GM21528 (cell line): ENCODE data around the gene NAT14.

Experiments
- ATAC-seq: cut with Tn5 transposase; IDR thresholded peaks from one replicate; pipeline ENCODE4 v1.9.1; 2021; ENCODE audit warnings: mild to moderate bottlenecking, moderate library complexity; ENCODE audit not compliant: unreplicated experiment, low FRiP score

NAT14 gene

DNA sequence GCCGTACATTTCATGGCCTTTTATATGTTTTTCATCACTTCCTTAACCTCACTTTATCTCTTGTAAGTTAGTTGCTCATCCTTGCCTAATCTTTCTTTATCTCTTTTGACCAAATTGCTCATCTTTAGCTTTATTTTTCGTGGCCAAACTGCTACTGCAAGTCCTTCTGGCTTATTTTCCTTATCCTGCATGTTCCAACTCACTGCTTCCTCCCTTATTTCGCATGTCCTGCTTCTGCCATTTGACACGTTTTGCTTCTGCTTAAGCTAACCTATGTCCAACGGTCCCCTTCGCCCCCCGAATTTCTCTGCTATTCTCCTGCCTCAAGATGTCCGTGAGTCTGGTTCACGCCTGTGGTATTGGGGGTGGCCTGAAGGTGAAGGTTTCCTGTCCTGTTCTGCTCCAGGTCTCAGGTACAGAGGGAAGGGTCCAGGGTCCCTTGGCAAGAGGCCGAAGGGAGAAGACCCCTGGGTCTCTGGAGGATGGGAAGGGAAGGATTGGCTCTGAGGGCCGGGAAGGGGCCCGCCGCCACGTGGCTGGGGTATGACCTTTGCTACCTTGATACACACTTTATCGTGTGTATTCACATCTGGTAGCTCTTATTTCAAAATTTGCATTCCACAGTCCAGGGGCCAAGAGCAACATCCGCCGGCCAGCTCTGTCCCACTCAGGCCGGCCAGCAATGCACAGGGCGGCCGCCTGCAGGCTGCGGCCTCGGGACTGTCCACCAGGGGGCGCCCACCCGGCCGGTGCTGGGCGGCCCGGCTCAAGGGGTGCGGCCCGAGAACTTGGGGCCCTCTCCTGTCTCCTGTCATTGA lies 17.5 kb upstream of the NAT14 start:
- ATAC-seq: no peak

DNA sequence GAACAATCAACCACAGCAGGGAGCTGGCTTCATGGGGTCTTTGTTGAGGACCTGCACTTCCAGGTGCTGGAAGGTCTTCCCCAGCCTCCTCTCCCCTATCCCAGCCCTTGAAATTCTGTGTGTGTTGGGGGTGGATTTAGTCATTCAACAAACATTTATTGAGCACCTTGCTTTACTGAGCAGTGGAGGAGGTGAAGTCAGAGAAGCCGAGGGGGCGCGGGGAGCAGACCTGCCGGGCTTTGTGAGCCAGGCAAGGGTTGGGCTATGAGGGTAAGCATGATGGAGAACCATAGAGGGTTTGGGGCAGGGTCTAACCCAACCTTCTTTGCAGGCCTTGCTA lies 17.0 kb upstream of the NAT14 start:
- ATAC-seq: no peak

DNA sequence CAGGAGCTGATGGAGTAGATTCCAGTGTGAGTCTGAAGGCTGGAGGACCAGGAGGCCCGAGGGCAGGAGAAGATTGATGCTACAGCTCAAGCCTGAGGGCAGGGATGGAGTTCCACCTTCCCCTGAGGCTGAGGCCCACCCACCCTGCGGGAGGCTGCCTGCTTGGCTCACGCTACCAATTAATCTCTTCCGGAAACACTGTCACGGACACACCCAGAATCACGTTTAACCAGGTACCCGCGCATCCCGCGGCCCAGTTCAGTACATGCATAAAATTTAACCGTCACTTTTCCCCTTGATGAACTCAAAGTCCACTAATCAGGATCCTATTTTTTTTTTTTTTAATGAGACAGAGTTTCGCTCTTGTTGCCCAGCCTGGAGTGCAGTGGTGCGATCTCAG lies 13.7 kb upstream of the NAT14 start:
- no peak for ATAC-seq

DNA sequence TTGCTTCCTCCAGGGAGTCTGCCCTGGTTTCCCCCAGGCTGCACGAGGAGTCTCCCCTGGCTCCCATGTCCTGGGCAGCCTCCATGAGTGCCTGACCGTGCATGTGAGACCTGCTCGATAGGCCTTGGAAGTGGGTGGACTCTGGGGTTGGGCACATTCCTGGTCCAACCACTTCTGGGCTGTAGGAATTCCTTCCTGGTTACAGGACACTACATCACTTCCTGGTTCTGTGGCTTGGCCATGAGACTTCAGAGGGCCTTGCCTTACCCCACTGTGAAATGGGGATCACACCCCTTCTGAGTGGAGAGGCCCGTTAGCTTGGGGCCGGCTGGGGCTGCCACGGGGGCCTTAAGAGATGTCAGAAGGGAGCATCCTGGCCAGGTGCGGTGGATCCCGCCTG lies 12.5 kb upstream of the NAT14 start:
- no peak for ATAC-seq

DNA sequence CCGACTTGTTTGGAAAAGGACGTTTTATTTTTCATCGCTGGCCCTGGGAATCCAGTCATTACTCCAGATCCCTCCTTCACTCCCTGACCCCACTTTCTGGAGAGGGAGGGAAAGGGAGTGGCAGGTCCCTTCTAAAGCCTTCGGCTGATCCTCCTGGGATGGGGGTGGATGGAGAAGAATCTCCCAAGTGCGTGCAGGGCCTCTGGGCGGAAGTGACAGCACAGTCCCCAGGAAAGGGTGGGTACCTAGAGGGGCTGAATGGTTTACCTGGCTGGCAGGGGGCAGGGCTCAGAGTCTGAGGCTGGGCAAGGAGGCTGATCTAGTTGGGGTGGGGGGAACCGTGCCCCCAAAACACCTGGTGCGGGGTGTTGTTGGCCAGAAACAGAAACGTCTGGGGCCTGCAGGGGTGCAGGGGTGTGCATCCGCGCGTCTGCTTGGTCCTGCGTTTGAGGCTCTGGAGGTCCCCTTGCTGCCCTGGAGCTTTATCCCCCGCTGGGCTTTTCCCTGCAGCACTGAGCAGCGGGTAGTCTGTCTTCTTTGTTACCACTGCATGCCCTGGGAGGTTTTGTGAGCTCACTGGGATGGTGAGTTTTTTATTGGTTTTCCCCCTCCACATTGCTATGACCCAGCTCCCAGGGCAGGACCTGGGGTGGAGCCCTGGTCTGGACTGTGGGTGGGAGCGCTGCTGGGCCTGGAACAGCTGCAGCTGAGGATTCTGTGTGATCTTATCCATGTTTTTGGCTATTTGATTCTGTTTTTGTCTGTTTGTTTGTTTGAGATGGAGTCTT lies 11.6 kb upstream of the NAT14 start:
- ATAC-seq: no peak

DNA sequence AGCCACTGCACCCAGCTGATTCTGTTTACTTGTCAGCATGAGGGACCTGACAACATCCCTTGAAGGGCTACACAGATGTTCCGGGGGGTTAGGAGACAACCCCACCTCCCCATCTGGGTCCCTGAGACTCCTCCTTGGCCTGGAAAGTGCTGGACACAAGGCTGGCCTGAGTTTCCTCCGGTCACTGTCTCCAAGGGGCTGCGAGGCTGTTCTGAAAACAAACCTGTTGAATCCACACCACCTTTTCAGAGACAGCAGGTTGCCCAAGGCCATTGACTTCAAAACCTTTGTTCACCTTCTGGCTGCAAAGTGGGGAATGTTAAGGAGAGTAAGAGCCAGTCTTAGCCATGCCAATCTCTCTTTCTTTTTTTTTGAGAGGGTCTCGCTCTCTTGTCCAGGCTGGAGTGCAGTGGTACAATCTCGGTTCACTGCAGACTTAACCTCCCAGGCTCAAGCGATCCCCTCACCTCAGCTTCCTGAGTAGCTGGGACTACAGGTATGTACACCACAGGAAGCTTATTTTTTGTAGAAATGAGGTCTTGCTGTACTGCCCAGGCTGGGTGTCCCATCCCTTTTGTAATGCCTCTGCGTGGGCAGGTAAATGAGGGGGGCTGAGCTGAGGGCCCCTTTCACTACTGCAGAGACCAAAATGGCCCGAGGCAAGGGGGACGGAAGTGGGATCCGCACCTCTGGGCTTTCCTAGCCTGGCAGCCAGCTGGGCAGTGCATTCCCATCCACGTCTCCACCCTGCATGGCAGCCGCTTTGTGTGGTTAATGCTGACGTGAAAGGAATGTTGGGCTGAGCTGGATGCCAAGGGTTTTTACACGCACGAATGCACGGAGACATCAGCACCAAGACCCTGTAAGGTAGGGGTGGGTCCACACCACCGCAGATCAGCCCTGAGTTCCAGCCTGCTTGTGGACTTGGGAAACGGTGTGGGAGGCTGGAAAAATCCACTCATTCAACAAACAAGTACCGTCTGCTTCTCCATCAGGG lies 10.4 kb upstream of the NAT14 start:
- ATAC-seq: no peak

DNA sequence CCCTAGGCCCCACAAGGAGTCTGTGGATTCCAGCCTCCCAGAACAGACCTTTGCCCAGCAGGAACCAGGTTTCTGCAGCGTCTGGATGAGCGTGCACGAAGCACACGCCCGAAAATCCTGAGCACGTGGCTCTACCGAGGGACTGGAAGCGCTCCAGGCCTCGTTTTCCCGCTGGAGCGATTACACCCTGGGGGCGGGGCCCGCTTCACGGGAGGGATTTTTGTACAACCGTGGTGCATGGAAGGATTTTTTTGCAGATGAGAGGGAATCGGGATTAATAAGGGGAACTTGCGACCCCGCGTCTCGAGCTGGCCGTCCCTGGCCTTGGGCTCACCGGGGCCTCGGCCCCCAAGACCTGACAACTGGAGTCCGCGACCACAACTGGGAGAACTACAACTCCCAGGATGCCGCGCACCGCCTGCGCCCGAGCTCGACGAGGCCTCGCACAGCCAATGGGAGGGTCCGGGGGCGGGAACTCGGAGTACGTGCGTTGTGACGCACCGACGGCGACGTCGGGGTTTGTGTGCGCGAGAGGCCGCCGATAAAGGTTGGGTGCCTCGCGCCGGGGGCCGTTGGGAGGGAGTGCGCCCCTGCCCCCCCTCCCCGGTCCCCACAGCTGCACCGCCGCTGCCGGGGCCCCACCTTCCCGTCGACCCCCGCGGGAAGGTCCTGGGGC lies 8.8 kb upstream of the NAT14 start, which contains the start of gene ZNF628:
Gene ZNF628 (plus strand): TSS at position 518 of the 676 bp plus-strand sequence. CDS start 3,294 bp downstream, outside the sequence.
- ATAC-seq: peak; percentile 81

DNA sequence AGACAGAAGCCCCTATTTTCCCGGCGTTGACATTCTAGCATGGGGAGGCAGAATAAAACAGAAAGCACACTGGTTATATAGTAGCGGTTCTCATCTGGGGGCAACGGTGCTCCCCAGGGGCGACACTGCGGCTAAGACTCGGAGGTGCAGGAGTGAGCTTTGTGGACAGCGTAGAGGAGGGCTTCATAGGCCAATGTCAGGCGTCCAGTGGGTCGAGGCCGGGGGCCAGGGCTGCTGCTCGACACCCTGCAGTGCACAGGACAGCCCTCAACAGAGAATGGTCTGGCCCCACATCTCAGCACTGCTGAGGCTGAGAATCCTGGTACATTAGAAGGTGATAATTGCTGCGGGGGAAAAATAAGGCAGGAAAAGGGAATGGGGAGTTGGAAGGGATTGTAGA lies 7.1 kb upstream of the NAT14 start:
- no peak for ATAC-seq

DNA sequence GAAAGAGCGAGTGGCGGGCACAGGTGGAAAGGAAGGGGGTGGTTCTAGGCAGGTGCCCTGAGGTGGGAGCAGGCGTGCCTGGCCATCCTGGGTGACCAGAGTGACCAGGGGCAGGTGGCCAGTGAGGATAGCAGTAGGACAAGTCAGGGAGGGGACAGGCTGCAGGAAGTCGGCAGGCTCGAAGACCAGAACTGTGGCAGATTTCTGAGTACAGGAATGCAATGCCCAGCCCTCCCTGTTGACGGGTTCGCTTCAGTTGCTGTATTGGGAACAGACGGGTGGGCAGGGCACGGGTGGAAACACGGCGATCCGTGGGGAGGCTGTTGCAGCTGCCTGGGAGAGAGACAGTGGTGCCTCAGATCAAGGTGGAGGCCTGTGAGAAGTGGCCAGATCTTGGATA lies 6.6 kb upstream of the NAT14 start:
- no peak for ATAC-seq

DNA sequence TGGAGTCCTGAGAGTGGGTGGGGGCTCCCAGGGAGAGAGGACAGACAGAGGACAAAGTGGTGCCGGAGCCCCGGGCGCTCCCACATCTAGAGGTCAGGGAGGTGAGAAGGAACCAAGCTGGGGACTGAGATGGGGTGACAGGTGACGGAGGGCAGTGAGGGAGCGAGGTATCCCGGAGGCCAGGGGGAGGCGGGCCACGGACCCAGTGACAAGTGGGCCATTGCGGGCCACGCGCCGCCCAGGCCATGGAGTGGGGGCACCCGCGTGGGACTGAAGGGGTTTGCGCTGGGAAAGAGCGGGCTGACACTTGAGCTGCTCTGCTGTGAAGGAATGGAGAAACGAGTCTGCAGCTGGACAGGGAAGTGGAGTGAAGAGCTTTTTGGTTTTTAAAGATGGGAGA lies 5.9 kb upstream of the NAT14 start:
- ATAC-seq: no peak

DNA sequence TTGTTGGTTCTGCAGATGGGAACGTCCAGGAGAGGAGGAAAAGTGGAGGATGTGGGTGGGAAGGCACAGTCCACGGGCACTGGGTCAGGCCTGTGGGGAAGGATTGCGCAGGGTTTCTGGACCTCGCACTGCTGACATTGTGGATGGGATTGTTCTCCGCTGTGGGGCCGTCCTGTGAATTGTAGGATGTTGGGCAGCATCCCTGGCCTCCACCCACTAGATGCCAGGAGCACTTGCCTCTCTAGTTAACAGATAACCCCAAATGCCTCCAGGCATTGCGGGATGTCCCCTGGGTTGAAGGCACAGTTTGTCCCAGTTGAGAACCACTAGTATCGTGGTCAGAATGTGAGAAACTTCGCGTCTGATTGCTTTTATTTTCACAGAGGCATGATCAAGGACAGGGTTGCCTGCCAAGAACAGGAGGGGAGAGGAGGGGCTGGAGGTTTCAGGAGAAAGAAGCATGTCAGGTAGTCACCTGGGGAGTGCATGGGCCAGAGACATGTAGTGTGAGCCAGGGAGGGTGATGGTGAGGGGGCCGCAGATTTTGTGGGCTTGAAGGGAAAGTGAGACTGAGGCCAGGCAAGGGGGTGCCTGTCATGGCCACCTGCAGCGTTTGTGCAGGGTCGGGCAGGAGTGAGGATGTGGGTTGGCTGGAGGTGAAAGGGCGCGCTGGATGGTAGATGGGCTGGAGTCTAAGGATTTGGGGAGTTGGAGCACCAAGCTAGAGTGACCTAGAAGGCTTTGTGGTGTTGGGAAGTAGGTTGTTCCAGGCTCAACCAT lies 5.3 kb upstream of the NAT14 start:
- ATAC-seq: no peak

DNA sequence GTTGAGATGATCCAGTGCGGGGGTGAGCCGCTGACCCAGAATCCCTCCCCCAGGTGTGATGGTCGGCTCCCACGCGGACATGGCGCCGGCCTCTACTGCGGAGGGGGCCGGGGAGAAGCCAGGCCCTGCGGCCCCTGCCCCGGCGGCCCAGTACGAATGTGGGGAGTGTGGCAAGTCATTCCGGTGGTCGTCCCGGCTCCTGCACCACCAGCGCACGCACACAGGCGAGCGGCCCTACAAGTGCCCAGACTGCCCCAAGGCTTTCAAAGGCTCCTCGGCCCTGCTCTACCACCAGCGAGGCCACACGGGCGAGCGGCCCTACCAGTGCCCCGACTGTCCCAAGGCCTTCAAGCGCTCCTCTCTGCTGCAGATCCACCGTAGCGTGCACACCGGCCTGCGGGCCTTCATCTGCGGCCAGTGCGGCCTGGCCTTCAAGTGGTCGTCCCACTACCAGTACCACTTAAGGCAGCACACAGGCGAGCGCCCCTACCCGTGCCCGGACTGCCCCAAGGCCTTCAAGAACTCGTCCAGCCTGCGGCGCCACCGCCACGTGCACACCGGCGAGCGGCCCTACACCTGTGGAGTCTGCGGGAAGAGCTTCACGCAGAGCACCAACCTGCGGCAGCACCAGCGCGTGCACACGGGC lies 3.7 kb upstream of the NAT14 start:
- ATAC-seq: no peak

DNA sequence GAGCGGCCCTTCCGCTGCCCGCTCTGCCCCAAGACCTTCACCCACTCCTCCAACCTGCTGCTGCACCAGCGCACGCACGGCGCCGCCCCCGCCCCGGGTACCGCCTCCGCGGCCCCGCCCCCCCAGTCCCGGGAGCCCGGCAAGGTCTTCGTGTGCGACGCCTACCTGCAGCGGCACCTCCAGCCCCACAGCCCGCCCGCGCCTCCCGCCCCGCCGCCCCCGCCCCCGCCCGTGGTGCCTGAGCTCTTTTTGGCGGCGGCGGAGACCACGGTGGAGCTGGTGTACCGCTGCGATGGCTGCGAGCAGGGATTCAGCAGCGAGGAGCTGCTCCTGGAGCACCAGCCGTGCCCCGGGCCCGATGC lies 3.2 kb upstream of the NAT14 start:
- no peak for ATAC-seq

DNA sequence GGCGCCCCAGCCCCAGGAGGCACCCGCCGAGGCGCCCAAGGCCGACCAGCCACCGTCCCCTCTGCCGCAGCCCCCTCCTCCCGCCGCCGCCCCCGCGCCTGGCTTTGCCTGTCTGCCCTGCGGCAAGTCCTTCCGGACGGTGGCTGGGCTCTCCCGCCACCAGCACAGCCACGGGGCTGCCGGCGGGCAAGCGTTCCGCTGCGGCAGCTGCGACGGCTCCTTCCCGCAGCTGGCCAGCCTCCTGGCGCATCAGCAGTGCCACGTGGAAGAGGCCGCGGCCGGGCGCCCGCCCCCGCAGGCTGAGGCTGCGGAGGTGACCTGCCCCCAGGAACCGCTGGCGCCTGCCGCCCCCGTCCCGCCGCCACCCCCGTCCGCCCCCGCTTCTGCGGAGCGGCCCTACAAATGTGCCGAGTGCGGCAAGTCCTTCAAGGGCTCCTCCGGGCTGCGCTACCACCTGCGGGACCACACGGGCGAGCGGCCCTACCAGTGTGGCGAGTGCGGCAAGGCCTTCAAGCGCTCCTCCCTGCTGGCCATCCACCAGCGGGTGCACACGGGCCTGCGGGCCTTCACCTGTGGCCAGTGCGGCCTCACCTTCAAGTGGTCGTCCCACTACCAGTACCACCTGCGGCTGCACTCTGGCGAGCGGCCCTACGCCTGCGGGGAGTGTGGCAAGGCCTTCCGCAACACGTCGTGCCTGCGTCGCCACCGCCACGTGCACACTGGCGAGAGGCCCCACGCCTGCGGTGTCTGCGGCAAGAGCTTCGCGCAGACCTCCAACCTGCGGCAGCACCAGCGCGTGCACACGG lies 2.6 kb upstream of the NAT14 start:
- no peak for ATAC-seq

DNA sequence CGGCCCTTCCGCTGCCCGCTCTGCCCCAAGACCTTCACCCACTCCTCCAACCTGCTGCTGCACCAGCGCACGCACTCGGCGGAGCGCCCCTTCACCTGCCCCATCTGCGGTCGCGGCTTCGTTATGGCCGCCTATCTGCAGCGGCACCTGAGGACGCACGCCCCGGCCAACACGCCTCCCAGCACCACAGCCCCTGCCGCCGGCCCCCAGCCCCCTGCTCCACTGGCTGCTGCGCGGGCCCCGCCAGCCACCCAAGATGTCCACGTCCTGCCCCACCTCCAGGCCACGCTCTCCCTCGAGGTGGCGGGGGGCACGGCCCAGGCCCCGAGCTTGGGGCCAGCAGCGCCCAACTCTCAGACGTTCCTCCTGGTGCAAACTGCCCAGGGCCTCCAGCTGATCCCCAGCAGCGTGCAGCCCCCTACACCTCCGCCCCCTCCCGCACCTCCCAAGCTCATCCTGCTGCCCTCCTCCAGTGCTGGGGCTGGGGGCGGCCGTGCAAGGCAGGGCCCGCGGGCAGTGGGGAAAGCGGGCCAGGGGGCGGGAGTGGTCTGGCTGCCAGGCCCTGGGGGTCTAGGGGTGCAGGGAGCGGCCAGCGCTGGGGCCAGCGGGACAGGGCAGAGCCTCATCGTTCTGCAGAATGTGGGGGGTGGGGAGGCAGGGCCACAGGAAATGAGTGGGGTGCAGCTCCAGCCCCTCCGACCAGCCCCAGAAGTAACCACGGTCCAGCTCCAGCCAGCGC lies 1.9 kb upstream of the NAT14 start:
- ATAC-seq: no peak

DNA sequence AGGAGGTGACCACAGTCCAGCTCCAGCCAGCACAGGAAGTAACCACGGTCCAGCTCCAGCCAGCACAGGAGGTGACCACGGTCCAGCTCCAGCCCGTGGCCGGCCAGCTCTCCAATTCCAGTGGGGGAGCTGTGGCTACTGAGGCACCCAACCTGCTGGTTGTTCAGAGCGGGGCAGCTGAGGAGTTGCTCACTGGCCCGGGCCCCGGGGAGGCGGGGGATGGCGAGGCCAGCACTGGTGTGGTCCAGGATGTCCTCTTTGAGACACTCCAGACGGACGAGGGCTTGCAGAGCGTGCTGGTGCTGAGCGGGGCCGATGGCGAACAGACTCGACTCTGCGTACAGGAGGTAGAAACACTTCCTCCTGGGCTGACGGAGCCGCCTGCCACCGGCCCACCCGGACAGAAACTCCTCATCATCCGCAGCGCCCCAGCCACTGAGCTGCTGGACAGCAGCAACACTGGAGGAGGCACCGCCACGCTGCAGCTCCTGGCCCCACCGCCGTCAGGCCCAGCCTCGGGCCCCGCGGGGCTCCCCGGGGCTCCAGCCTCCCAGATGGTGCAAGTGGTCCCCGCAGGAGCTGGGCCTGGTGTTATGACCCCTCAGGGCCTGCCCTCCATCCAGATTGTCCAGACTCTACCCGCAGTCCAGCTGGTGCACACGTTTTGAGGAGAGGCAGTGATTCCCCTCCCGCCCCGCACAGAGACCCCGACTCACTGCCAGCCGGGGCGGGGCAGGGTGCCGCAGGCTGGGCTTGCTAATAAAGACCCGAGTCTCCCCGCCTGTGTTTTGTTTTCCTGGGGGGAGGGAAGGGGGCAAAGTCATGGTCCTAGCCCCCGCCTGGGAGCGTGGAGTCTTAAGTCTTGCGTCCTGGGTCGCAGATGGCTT lies 1.0 kb upstream of the NAT14 start:
- ATAC-seq: no peak
